Kidney (tissue), 14 donors: Measurements from ENCODE around the gene KCNE4. TPM values are rescaled to one million over a fixed set of nuclear protein-coding genes. Genes with fewer than 3 reads are reported as not detected.

Experiments
- DNase-seq, 5 donors: peaks; one replicate each; pipeline ENCODE4 v3.0.0-alpha.2; 2013 to 2020
- FAIRE-seq: peaks from 2 replicates; lab custom pipeline; 2012; peaks lifted over from hg19 to GRCh38; lab: Jason Lieb, UNC
- H3K27ac ChIP-seq, 2 donors: one replicate each; pipeline ENCODE4 v1.7.0; 2013; ENCODE audit warnings: low read depth in 2 of 2, low read length in 2 of 2, inconsistent platforms in 1 of 2
- H3K27me3 ChIP-seq: one replicate; pipeline ENCODE4 v1.7.1; 2013; ENCODE audit warnings: low read length, inconsistent platforms; ENCODE audit not compliant: control insufficient read depth, insufficient read depth
- H3K36me3 ChIP-seq, 3 donors: one replicate each; pipeline versions ENCODE4 v1.7.0 to v1.7.1; 2013; ENCODE audit warnings: low read length in 3 of 3, control low read depth in 1 of 3, inconsistent platforms in 1 of 3; ENCODE audit not compliant: insufficient read depth in 3 of 3, control insufficient read depth in 2 of 3
- H3K4me1 ChIP-seq, 3 donors: one replicate each; pipeline versions ENCODE4 v1.7.0 to v1.7.1; 2013; ENCODE audit warnings: low read length in 3 of 3, inconsistent platforms in 1 of 3, low read depth in 1 of 3; ENCODE audit not compliant: control insufficient read depth in 2 of 3, insufficient read depth in 2 of 3
- H3K4me3 ChIP-seq, 3 donors: one replicate each; pipeline versions ENCODE4 v1.7.0 to v1.8.1; 2013; ENCODE audit warnings: low read length in 3 of 3, control low read depth in 1 of 3, inconsistent platforms in 1 of 3
- H3K9ac ChIP-seq, 3 donors: one replicate each; pipeline versions ENCODE4 v1.7.0 to v1.7.1; 2013; ENCODE audit warnings: low read length in 3 of 3, control low read depth in 1 of 3, inconsistent platforms in 1 of 3
- H3K9me3 ChIP-seq, 3 donors: one replicate each; pipeline versions ENCODE4 v1.7.0 to v1.7.1; 2013; ENCODE audit warnings: low read length in 3 of 3, control low read depth in 1 of 3, inconsistent platforms in 1 of 3; ENCODE audit not compliant: control insufficient read depth in 2 of 3, insufficient read depth in 1 of 3
- CTCF ChIP-seq: IDR thresholded peaks from 3 replicates; pipeline ENCODE4 v1.5.1; 2012; ENCODE audit warnings: mild to moderate bottlenecking, moderate library complexity, borderline replicate concordance; ENCODE audit not compliant: insufficient read depth; ENCODE audit errors: extremely low read depth
- intact Hi-C: fragments of 100-400 bp; cut with DNase I; formaldehyde crosslinking; loops from one replicate; pipeline ENCODE4 v1.11.1; 2022
- polyA plus RNA-seq: library from polyadenylated mRNA; stranded (reverse); fragments of 350-450 nt; fragmentation: Illumina TruSeq; extraction: RNeasy Lipid Tissue Mini Kit (QIAGEN cat#74804); gene quantifications from one replicate; pipeline ENCODE4 v1.2.3, GENCODE V29; 2014; ENCODE audit warnings: low read depth, low replicate concordance; ENCODE audit not compliant: insufficient read depth
- total RNA-seq: library from RNA; stranded (reverse); fragmentation: NEBNext Ultra II Directional; extraction: Animal tissue kit (Norgen Biotek cat#: 25700); gene quantifications from one replicate; pipeline ENCODE4 v1.2.1, GENCODE V29; 2021
- donor health status: control.
- donor health status: control.
- donor health status: control.
- donor health status: control.
- donor health status: control.
- donor health status: DM: yes; HTN: yes; CAD: no.
- donor health status: Normal renal cell carcinoma (clear cell type).

KCNE4 gene
- total and polyA plus RNA-seq, 2 donors from 2014 or later, result 4.0 to 4.2 TPM

- no peak overlapping the region for H3K4me3 ChIP-seq
- no peaks in the 10 kb centered on the region for H3K4me1 ChIP-seq
- H3K9ac ChIP-seq, result no peak overlapping the region
- no peaks in the 10 kb centered on the region for H3K36me3 ChIP-seq
- H3K9me3 ChIP-seq, result peaks cover 0 to 1% (median 0%) of the 10 kb centered on the region in 3 donors
- TF ChIP-seq CTCF, result no peak
- H3K27me3 ChIP-seq, result no peaks in the 10 kb centered on the region
- intact Hi-C loops, result no loop called here
- DNase-seq, result no peak
- FAIRE-seq, result no peak
- H3K27ac ChIP-seq, result no peak overlapping the region
These were observed 2.6 kb upstream of the KCNE4 start for GRCh38 chr2:223049356-223049755.

DNA sequence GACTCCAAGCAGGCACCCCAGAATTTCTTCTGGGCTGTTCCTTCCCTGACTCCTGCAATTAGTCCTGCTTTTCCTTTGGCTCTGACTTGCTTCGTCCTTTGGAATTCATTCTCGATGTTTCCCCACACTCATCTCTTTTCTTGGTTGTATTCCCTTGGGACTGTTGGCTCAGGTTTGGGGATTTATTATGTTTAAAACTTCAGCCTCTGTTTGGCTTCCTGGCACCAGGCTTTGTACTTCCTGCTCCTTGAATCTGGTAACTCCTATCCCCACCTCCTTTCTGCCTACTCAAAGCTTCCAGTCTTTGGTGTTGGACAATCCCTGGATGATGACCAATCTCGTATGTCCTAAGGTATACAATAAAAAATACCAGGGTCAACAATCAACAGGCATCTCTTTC lies 1.8 kb upstream of the KCNE4 start:
- DNase-seq (no peak), FAIRE-seq (no peak)
- Histone ChIP-seq H3K27ac (no peak overlapping the region), H3K4me1 (no peaks in the 10 kb centered on the region), H3K36me3 (no peaks in the 10 kb centered on the region), H3K9ac (no peak overlapping the region), H3K9me3 (peaks cover 0 to 1% (median 0%) of the 10 kb centered on the region in 3 donors), H3K27me3 (no peaks in the 10 kb centered on the region), H3K4me3 (no peak overlapping the region)
- no peak for TF ChIP-seq CTCF
- intact Hi-C loops, result no loop called here

DNA sequence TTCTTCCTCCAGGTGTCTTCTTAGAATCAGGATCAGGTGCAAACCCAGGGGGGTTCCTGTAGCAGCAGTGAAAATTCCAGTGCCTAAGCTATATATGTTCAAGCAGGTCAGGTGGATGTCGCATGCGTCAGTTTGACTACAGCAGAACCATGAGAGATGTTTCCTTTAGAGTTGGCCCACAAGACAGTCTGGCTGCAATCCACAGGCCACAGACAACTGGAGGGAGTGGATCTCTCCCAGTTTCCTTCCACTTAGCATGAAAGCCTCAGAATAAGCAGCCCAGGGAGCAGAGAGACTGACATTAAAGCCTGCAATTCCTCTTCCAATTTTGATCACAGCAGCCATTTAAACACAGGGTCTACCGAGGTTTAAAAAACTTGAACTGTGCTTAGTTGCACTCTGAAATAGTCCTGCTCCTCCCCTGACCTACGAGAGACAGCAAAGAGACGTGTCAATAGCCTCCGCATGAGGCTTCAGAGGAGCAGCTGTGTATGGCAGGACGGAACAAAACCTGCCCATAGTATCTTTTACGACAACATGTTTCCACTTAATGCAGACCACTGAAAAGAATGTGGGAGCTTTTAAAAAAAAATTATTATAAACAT lies 988 bp upstream of the KCNE4 start:
- H3K4me1 ChIP-seq, result peaks cover 0 to 1% (median 0%) of the 10 kb centered on the region in 3 donors
- DNase-seq (peak in 1 of 5 donors; percentile 20), FAIRE-seq (no peak)

More for the DNA sequence above, 988 bp upstream of the KCNE4 start:
- Histone ChIP-seq H3K9ac (peak overlapping the region in 1 of 3 donors; percentile 34), H3K9me3 (peaks cover 0 to 1% (median 0%) of the 10 kb centered on the region in 3 donors), H3K36me3 (no peaks in the 10 kb centered on the region), H3K4me3 (peak overlapping the region in 2 of 3 donors; percentile 57 to 63), H3K27ac (no peak overlapping the region), H3K27me3 (no peaks in the 10 kb centered on the region)
- no peak for TF ChIP-seq CTCF
- intact Hi-C loops, result no loop called here
